H1 (cell line): ENCODE results near the gene SEPTIN1. TPM values are rescaled to one million over a fixed set of nuclear protein-coding genes. Genes with fewer than 3 reads are reported as not detected.

Experiments used
- CTCF ChIA-PET: fragments of 300-600 bp; sonication (Branson Sonifier 250); formaldehyde crosslinking; loops from one replicate; lab custom pipeline; 2021; ENCODE audit not compliant: partially characterized antibody; lab: Charles Lee
- POLR2A ChIA-PET: fragments of 300-600 bp; sonication (Branson Sonifier 250); formaldehyde crosslinking; loops from one replicate; lab custom pipeline; 2021; ENCODE audit warnings: inconsistent platforms; ENCODE audit not compliant: partially characterized antibody; lab: Charles Lee
- DNase-seq, 2 experiments: peaks; one replicate each; pipeline versions ENCODE4 v3.0.0 to v3.0.0-alpha.2; 2010 to 2022; ENCODE audit warnings: low spot score in 2 of 2, low read depth in 1 of 2, mixed read lengths in 1 of 2
- FAIRE-seq: peaks from 2 replicates; lab custom pipeline; 2011; peaks lifted over from hg19 to GRCh38; lab: Jason Lieb, UNC
- H2AFZ ChIP-seq: 2 replicates; pipeline ENCODE4 v1.8.1; 2012; ENCODE audit warnings: low read length, inconsistent platforms
- H2AK5ac ChIP-seq: 2 replicates; pipeline ENCODE4 v1.6.1; 2013; ENCODE audit warnings: low read depth, low read length
- H2BK120ac ChIP-seq: replicated peaks from 2 replicates; pipeline ENCODE3; 2013; ENCODE audit warnings: low read depth, low read length, inconsistent platforms
- H2BK12ac ChIP-seq: 2 replicates; pipeline ENCODE4 v1.6.1; 2013; ENCODE audit warnings: low read depth, low read length
- H2BK15ac ChIP-seq: 2 replicates; pipeline ENCODE4 v1.6.1; 2013; ENCODE audit warnings: low read length
- H2BK20ac ChIP-seq: 2 replicates; pipeline ENCODE4 v1.6.1; 2013; ENCODE audit warnings: low read length
- H2BK5ac ChIP-seq: 2 replicates; pipeline ENCODE4 v1.6.1; 2013; ENCODE audit warnings: low read depth, low read length
- H3K14ac ChIP-seq: 2 replicates; pipeline ENCODE4 v1.6.1; 2013; ENCODE audit warnings: inconsistent platforms; ENCODE audit not compliant: insufficient read length
- H3K18ac ChIP-seq: 2 replicates; pipeline ENCODE4 v1.6.1; 2013; ENCODE audit warnings: low read length; ENCODE audit errors: extremely low read depth
- H3K23ac ChIP-seq: 2 replicates; pipeline ENCODE4 v1.6.1; 2013; ENCODE audit warnings: inconsistent platforms; ENCODE audit not compliant: insufficient read length
- H3K23me2 ChIP-seq: 2 replicates; pipeline ENCODE4 v1.6.1; 2013; ENCODE audit warnings: low read depth, low read length
- H3K27ac ChIP-seq: 2 replicates; pipeline ENCODE4 v1.6.1; 2011; ENCODE audit warnings: low read depth, low read length, inconsistent platforms
- H3K27me3 ChIP-seq, 4 experiments: replicated peaks in 1 of 4; 1 replicate in 1 of 4; 2 replicates in 3 of 4; pipeline versions ENCODE4 v1.6.1 to v1.8.1; 2011 to 2013; ENCODE audit warnings: low read length in 3 of 4, mild to moderate bottlenecking in 3 of 4, inconsistent platforms in 2 of 4, mixed read lengths in 2 of 4, moderate library complexity in 1 of 4; ENCODE audit not compliant: control insufficient read depth in 3 of 4, insufficient read depth in 3 of 4; ENCODE audit errors: extremely low read depth in 1 of 4
- H3K36me3 ChIP-seq, 4 experiments: 2 replicates each; pipeline versions ENCODE4 v1.6.1 to v1.8.1; 2011 to 2013; ENCODE audit warnings: mild to moderate bottlenecking in 4 of 4, low read length in 3 of 4, moderate library complexity in 2 of 4, control low read depth in 1 of 4, inconsistent platforms in 1 of 4; ENCODE audit not compliant: insufficient read depth in 4 of 4, control insufficient read depth in 2 of 4
- H3K4ac ChIP-seq: replicated peaks from 2 replicates; pipeline ENCODE3; 2013; ENCODE audit warnings: low read length, low read depth, mixed read lengths, inconsistent platforms; ENCODE audit not compliant: insufficient read length
- H3K4me1 ChIP-seq, 4 experiments: replicated peaks in 1 of 4; 1 replicate in 1 of 4; 2 replicates in 3 of 4; pipeline versions ENCODE4 v1.6.1 to v1.8.1; 2011 to 2013; ENCODE audit warnings: low read length in 3 of 4, inconsistent platforms in 2 of 4, mixed read lengths in 1 of 4; ENCODE audit not compliant: insufficient read depth in 4 of 4, control insufficient read depth in 3 of 4
- H3K4me2 ChIP-seq, 2 experiments: 2 replicates each; pipeline versions ENCODE4 v1.6.1 to v1.8.1; 2011 to 2013; ENCODE audit warnings: low read depth in 2 of 2, low read length in 2 of 2, control low read depth in 1 of 2, inconsistent platforms in 1 of 2, mild to moderate bottlenecking in 1 of 2; ENCODE audit not compliant: insufficient read depth in 1 of 2
- H3K4me3 ChIP-seq, 4 experiments: fragments of 200-600, 300-600 bp in 1 of 4; sonication (generic), shearing (Covaris generic), sonication (Bioruptor Twin) in 1 of 4; 2 replicates each; pipeline versions ENCODE4 v1.5.1 to v1.8.1; 2011 to 2016; ENCODE audit warnings: low read length in 4 of 4, low read depth in 3 of 4, control low read depth in 2 of 4, inconsistent platforms in 2 of 4, mild to moderate bottlenecking in 2 of 4, mixed read lengths in 1 of 4, moderate library complexity in 1 of 4; ENCODE audit not compliant: insufficient read depth in 2 of 4; ENCODE audit errors: extremely low read depth in 1 of 4
- H3K56ac ChIP-seq: replicated peaks from 2 replicates; pipeline ENCODE3; 2013; ENCODE audit warnings: low read depth, mild to moderate bottlenecking, mixed read lengths, low read length, inconsistent platforms; ENCODE audit not compliant: insufficient read length
- H3K79me1 ChIP-seq: 2 replicates; pipeline ENCODE4 v1.6.1; 2013; ENCODE audit warnings: low read depth, low read length, control low read depth
- H3K79me2 ChIP-seq, 2 experiments: 2 replicates each; pipeline versions ENCODE4 v1.6.1 to v1.8.1; 2012 to 2013; ENCODE audit warnings: low read length in 2 of 2, mild to moderate bottlenecking in 2 of 2, inconsistent platforms in 1 of 2; ENCODE audit not compliant: insufficient read depth in 2 of 2, control insufficient read depth in 1 of 2
- H3K9ac ChIP-seq, 4 experiments: replicated peaks in 1 of 4; 1 replicate in 1 of 4; 2 replicates in 3 of 4; pipeline versions ENCODE4 v1.6.1 to v1.8.1; 2011 to 2013; ENCODE audit warnings: low read depth in 3 of 4, low read length in 3 of 4, control low read depth in 2 of 4, mild to moderate bottlenecking in 2 of 4, moderate library complexity in 2 of 4, inconsistent platforms in 1 of 4; ENCODE audit errors: extremely low read depth in 1 of 4
- H3K9me3 ChIP-seq, 2 experiments: 2 replicates each; pipeline versions ENCODE4 v1.6.1 to v1.8.1; 2012 to 2013; ENCODE audit warnings: mild to moderate bottlenecking in 2 of 2, moderate library complexity in 2 of 2, control low read depth in 1 of 2, inconsistent platforms in 1 of 2, low read depth in 1 of 2, low read length in 1 of 2, mixed read lengths in 1 of 2; ENCODE audit not compliant: insufficient read depth in 2 of 2
- H4K20me1 ChIP-seq, 2 experiments: replicated peaks in 1 of 2; 2 replicates each; pipeline versions ENCODE3 to v1.8.1; 2011 to 2013; ENCODE audit warnings: inconsistent platforms in 2 of 2, low read length in 2 of 2, mild to moderate bottlenecking in 1 of 2; ENCODE audit not compliant: insufficient read depth in 2 of 2, control insufficient read depth in 1 of 2
- H4K5ac ChIP-seq: 2 replicates; pipeline ENCODE4 v1.6.1; 2013; ENCODE audit warnings: low read length, low read depth, mixed read lengths, inconsistent platforms; ENCODE audit not compliant: insufficient read length
- H4K8ac ChIP-seq: 2 replicates; pipeline ENCODE4 v1.8.0; 2013; ENCODE audit warnings: mild to moderate bottlenecking, moderate library complexity, low read length, inconsistent platforms; ENCODE audit not compliant: insufficient read depth; ENCODE audit errors: extremely low read depth
- H4K91ac ChIP-seq: replicated peaks from 2 replicates; pipeline ENCODE3; 2013; ENCODE audit warnings: low read length, mixed read lengths, inconsistent platforms; ENCODE audit not compliant: insufficient read length
- BCL11A ChIP-seq, 2 experiments: IDR thresholded peaks; one replicate each; pipeline ENCODE4 v1.6.1; 2011; ENCODE audit warnings: low read depth in 2 of 2, low read length in 2 of 2, mild to moderate bottlenecking in 2 of 2
- EP300 ChIP-seq, 2 experiments: IDR thresholded peaks; 1 replicate in 1 of 2; 2 replicates in 1 of 2; pipeline ENCODE4 v1.6.1; 2011 to 2012; ENCODE audit warnings: low read depth in 2 of 2, low read length in 2 of 2, mild to moderate bottlenecking in 2 of 2, borderline replicate concordance in 1 of 2, inconsistent platforms in 1 of 2, moderate library complexity in 1 of 2
- TEAD4 ChIP-seq: IDR thresholded peaks from 2 replicates; pipeline ENCODE4 v1.6.1; 2012; ENCODE audit warnings: low read depth, low read length, inconsistent platforms, mixed read lengths
- WGBS, 2 experiments: shearing (Covaris generic) in 1 of 2; methylation state at CpG; one replicate each; pipeline versions ENCODE4 v1.1.6 to v1.1.7; 2013 to 2015; ENCODE audit warnings: low lambda C conversion rate in 2 of 2, mixed read lengths in 2 of 2, inconsistent platforms in 1 of 2, low coverage in 1 of 2, missing lambda C conversion rate in 1 of 2; ENCODE audit not compliant: insufficient replicate concordance in 2 of 2, insufficient coverage in 1 of 2, insufficient read length in 1 of 2; ENCODE audit errors: extremely low coverage in 1 of 2, missing lambda C conversion rate in 1 of 2; 5-methylcytosine and 5-hydroxymethylcytosine counted together
- polyA plus RNA-seq, 7 experiments: library from polyadenylated mRNA; depleted of rRNA in 3 of 7; stranded (reverse) in 5 of 7; unstranded in 2 of 7; fragments of >200 nt in 5 of 7; fragments of 200-250 nt in 2 of 7; gene quantifications; 1 replicate in 5 of 7; 2 replicates in 1 of 7; 4 replicates in 1 of 7; pipeline versions ENCODE4 v1.2.1 to v1.2.3, GENCODE V29; 2011 to 2013; ENCODE audit warnings: missing spikeins in 2 of 7, mixed read lengths in 2 of 7
- total RNA-seq: library from RNA; stranded (reverse); fragmentation: NEBNext Ultra II Directional; extraction: Animal tissue kit (Norgen Biotek cat#: 25700); gene quantifications from 2 replicates; pipeline ENCODE4 v1.2.1, GENCODE V29; 2021

Gene SEPTIN1
- total and polyA plus RNA-seq, 2 of the 8 experiments (the other 6 are each of a cell fraction or from before 2014, with no cell fraction given) = 0.24 to 1.4 TPM

DNA sequence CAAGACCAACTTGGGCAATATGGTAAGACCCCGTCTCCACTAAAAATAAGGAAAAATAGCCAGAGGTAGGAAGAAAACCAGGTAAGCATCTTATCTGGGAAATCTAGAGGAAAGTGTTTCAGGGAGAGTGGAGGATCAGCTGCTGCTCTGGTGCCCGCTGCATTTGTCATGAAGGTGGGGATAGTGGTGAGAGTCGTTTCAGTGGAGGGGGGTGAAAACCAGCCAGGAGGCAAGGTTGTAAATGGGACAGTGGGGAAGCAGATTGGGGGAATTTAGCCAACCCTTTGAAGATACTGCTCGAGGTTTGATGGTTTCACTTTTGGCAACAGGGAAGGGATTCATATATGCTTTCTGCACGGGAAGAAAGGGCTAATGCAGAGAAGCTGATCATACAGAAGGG lies 38.6 kb upstream of the SEPTIN1 start:
- Histone ChIP-seq H3K4ac (no peak overlapping the region), H2BK12ac (no peak overlapping the region), H3K79me2 (peaks cover 0 to 6% of the 10 kb centered on the region in 2 experiments; a peak in 1 of 4 replicates), H4K5ac (no peak overlapping the region), H3K4me3 (no peak overlapping the region), H3K9ac (no peak overlapping the region), H3K27me3 (no peaks in the 10 kb centered on the region), H3K9me3 (no peaks in the 10 kb centered on the region), H3K23me2 (peaks cover 8% of the 10 kb centered on the region; the same call in 1 of the 2 replicates), H2BK120ac (no peak overlapping the region), H4K20me1 (peaks cover 0 to 14% of the 10 kb centered on the region in 2 experiments), H3K23ac (no peak overlapping the region), H4K8ac (no peak overlapping the region), H2BK15ac (no peak overlapping the region), H3K56ac (no peak overlapping the region), H4K91ac (no peak overlapping the region), H3K36me3 (peaks cover 12 to 37% (median 21%) of the 10 kb centered on the region in 4 experiments), H2BK5ac (no peak overlapping the region), H3K79me1 (peaks cover 6% of the 10 kb centered on the region; the same call in 1 of the 2 replicates), H3K27ac (no peak overlapping the region), H3K14ac (no peak overlapping the region), H3K18ac (no peak overlapping the region), H3K4me1 (peaks cover 3 to 6% (median 5%) of the 10 kb centered on the region in 4 experiments; a peak in 6 of 7 replicates), H2AFZ (no peak overlapping the region), H3K4me2 (no peak overlapping the region), H2BK20ac (no peak overlapping the region), H2AK5ac (no peak overlapping the region)
- no peak for DNase-seq
- FAIRE-seq = no peak
- ChIA-PET POLR2A (interaction anchor here (1.0 to 2.3 kb wide), 8 partner anchors 12 to 136 kb away, joined by 3 to 8 read pairs (median 4); partner anchors contain the start of genes ZNF48 and ZNF747), CTCF (interaction anchor here (0.9 to 1.8 kb wide), 4 partner anchors 12 to 203 kb away, joined by 3 to 7 read pairs (median 3); no protein-coding TSS in a partner anchor)
- 89% methylated on average over 5 of the region's 5 CpGs; no CpG with 5 or more reads in 1 of the 2 experiments for WGBS, 2 experiments
- TF ChIP-seq TEAD4 (no peak), EP300 (IDR thresholded peaks at IDR 0.05; ENCODE audit: borderline replicate concordance in 1 of 2, low read depth in 2 of 2, low read length in 2 of 2) (no peak), BCL11A (IDR thresholded peaks at IDR 0.05; ENCODE audit: low read depth in 2 of 2, low read length in 2 of 2) (no peak)
